SK-N-SH (cell line): ENCODE measurements around the gene NSD2.

ENCODE experiments used
- CHD2 ChIP-seq: fragments of 150-350 bp; IDR thresholded peaks from 2 replicates; pipeline ENCODE4 v1.6.1; 2018; ENCODE audit warnings: low read length; ENCODE audit not compliant: partially characterized antibody
- CTCF ChIP-seq: fragments of 200-600 bp; sonication (generic); IDR thresholded peaks from 2 replicates; pipeline ENCODE4 v1.6.1; 2017; ENCODE audit warnings: antibody characterized with exemption, mild to moderate bottlenecking, moderate library complexity
- ELF1 ChIP-seq: IDR thresholded peaks from 2 replicates; pipeline ENCODE4 v1.4.0; 2012
- MAX ChIP-seq: IDR thresholded peaks from 2 replicates; pipeline ENCODE4 v1.4.0; 2012; ENCODE audit warnings: low read depth
- POLR2AphosphoS5 ChIP-seq: IDR thresholded peaks from 2 replicates; pipeline ENCODE4 v1.6.1; 2012; ENCODE audit warnings: low read depth, low read length
- RXRA ChIP-seq: IDR thresholded peaks from 2 replicates; pipeline ENCODE4 v1.4.0; 2012; ENCODE audit warnings: low read depth, mild to moderate bottlenecking, borderline replicate concordance
- USF2 ChIP-seq: fragments of 150-350 bp; IDR thresholded peaks from 2 replicates; pipeline ENCODE4 v1.6.1; 2017; ENCODE audit warnings: antibody characterized with exemption, low read length, low read depth, borderline replicate concordance
- ZBTB33 ChIP-seq: IDR thresholded peaks from 2 replicates; pipeline ENCODE4 v1.4.0; 2012; ENCODE audit warnings: low read depth, borderline replicate concordance

- TF ChIP-seq MAX (no peak), USF2 (no peak), CTCF (no peak), POLR2AphosphoS5 (no peak), ELF1 (no peak), RXRA (no peak), CHD2 (no peak), ZBTB33 (no peak)
These were observed 66.4 kb downstream of the NSD2 start for GRCh38 chr4:1937550-1937949.
